Liver (tissue), 9 donors: Measurements from ENCODE around the gene HK2. TPM values are rescaled to one million over a fixed set of nuclear protein-coding genes. Genes with fewer than 3 reads are reported as not detected.

Experiments
- DNase-seq: peaks from one replicate; pipeline ENCODE4 v3.0.0-alpha.2; 2017; ENCODE audit warnings: low spot score
- H3K27ac ChIP-seq, 2 donors: one replicate each; pipeline ENCODE4 v1.7.0; 2013; ENCODE audit warnings: inconsistent platforms in 2 of 2, low read length in 2 of 2, control low read depth in 1 of 2, low read depth in 1 of 2, mild to moderate bottlenecking in 1 of 2
- H3K27me3 ChIP-seq, 4 donors: one replicate each; pipeline versions ENCODE4 v1.6.1 to v1.7.0; 2013; ENCODE audit warnings: low read length in 3 of 4, inconsistent platforms in 1 of 4, mild to moderate bottlenecking in 1 of 4, moderate library complexity in 1 of 4; ENCODE audit not compliant: control insufficient read depth in 4 of 4, insufficient read depth in 4 of 4
- H3K36me3 ChIP-seq, 4 donors: one replicate each; pipeline versions ENCODE4 v1.6.1 to v1.7.0; 2013; ENCODE audit warnings: low read length in 3 of 4, mild to moderate bottlenecking in 3 of 4, low read depth in 1 of 4, moderate library complexity in 1 of 4; ENCODE audit not compliant: control insufficient read depth in 4 of 4, insufficient read depth in 3 of 4
- H3K4me1 ChIP-seq, 4 donors: one replicate each; pipeline versions ENCODE4 v1.6.1 to v1.7.0; 2013; ENCODE audit warnings: low read length in 3 of 4, mild to moderate bottlenecking in 3 of 4, moderate library complexity in 1 of 4; ENCODE audit not compliant: control insufficient read depth in 4 of 4, insufficient read depth in 4 of 4
- H3K4me3 ChIP-seq, 3 donors: one replicate each; pipeline versions ENCODE4 v1.6.1 to v1.7.0; 2013; ENCODE audit warnings: low read length in 3 of 3, control low read depth in 1 of 3, low read depth in 1 of 3, mild to moderate bottlenecking in 1 of 3
- H3K9ac ChIP-seq, 2 donors: one replicate each; pipeline ENCODE4 v1.7.0; 2013; ENCODE audit warnings: low read length in 2 of 2, mild to moderate bottlenecking in 2 of 2, moderate library complexity in 2 of 2, control low read depth in 1 of 2, low read depth in 1 of 2
- H3K9me3 ChIP-seq, 4 donors: one replicate each; pipeline versions ENCODE4 v1.6.1 to v1.7.0; 2013; ENCODE audit warnings: low read length in 3 of 4; ENCODE audit not compliant: control insufficient read depth in 4 of 4
- ATF3 ChIP-seq: IDR thresholded peaks from 2 replicates; pipeline ENCODE4 v1.6.1; 2016; ENCODE audit warnings: antibody characterized with exemption
- EGR1 ChIP-seq, 2 donors: IDR thresholded peaks; 2 replicates each; pipeline ENCODE4 v1.6.1; 2016 to 2018; ENCODE audit warnings: antibody characterized with exemption in 2 of 2, low read depth in 2 of 2
- FOXA2 ChIP-seq: IDR thresholded peaks from 2 replicates; pipeline ENCODE4 v1.6.1; 2016; ENCODE audit warnings: antibody characterized with exemption
- GABPA ChIP-seq, 2 donors: IDR thresholded peaks in 1 of 2; conservative IDR thresholded peaks in 1 of 2; 2 replicates each; pipeline ENCODE4 v1.6.1; 2016; ENCODE audit warnings: antibody characterized with exemption in 2 of 2, mild to moderate bottlenecking in 1 of 2, moderate library complexity in 1 of 2
- HNF4G ChIP-seq: IDR thresholded peaks from 2 replicates; pipeline ENCODE4 v1.6.1; 2016; ENCODE audit warnings: antibody characterized with exemption
- JUND ChIP-seq, 2 donors: IDR thresholded peaks; 2 replicates each; pipeline ENCODE4 v1.6.1; 2016; ENCODE audit warnings: antibody characterized with exemption in 2 of 2
- MAX ChIP-seq: IDR thresholded peaks from 2 replicates; pipeline ENCODE4 v1.6.1; 2016; ENCODE audit warnings: antibody characterized with exemption
- REST ChIP-seq: IDR thresholded peaks from 2 replicates; pipeline ENCODE4 v1.6.1; 2016; ENCODE audit warnings: antibody characterized with exemption, mild to moderate bottlenecking
- SP1 ChIP-seq: IDR thresholded peaks from 2 replicates; pipeline ENCODE4 v1.6.1; 2018; ENCODE audit warnings: antibody characterized with exemption, mild to moderate bottlenecking
- YY1 ChIP-seq: IDR thresholded peaks from 2 replicates; pipeline ENCODE4 v1.6.1; 2016; ENCODE audit warnings: antibody characterized with exemption, mild to moderate bottlenecking
- ZBTB33 ChIP-seq: IDR thresholded peaks from 2 replicates; pipeline ENCODE4 v1.6.1; 2016; ENCODE audit warnings: antibody characterized with exemption
- WGBS: extraction: QIAGEN DNeasy Blood & Tissue Kit; methylation state at CpG from one replicate; pipeline ENCODE4 v1.1.7; 2013; 5-methylcytosine and 5-hydroxymethylcytosine counted together
- polyA plus RNA-seq, 2 donors: library from polyadenylated mRNA; stranded (reverse) in 1 of 2; unstranded in 1 of 2; fragments of 200-250 nt in 1 of 2; fragments of >200 nt in 1 of 2; fragmentation: Nextera tagmentation in 1 of 2; extraction: Ambion mirVana in 1 of 2; gene quantifications; one replicate each; pipeline versions ENCODE4 v1.2.1 to v1.2.3, GENCODE V29; 2013 to 2015
- total RNA-seq, 2 donors: library from RNA; depleted of rRNA; stranded (reverse); fragments of >200 nt; gene quantifications; one replicate each; pipeline ENCODE4 v1.2.3, GENCODE V29; 2014
- donor health status: healthy.
- donor health status: healthy.
- donor health status: healthy.
- donor health status: healthy.
- donor health status: healthy.

HK2 gene
- total RNA-seq (1 to 10 TPM; 1.3 to 3.5 TPM), polyA plus RNA-seq (under 1 TPM; 0.21 to 0.67 TPM)

- peak within 1 kb of the TSS; percentile 27 to 62 (median 54) for H3K4me3 ChIP-seq
- TF ChIP-seq ATF3 = no peak
- no peaks in the 10 kb centered on the region for H3K9me3 ChIP-seq
- H3K4me1 ChIP-seq = peaks cover 6 to 20% (median 13%) of the 10 kb centered on the region in 4 donors
- DNase-seq = peak; percentile 72
- H3K27me3 ChIP-seq = peaks cover 0 to 5% (median 2%) of the 10 kb centered on the region in 4 donors
- H3K27ac ChIP-seq = peak within 1 kb of the TSS; percentile 48 to 59
- no peaks in the 10 kb centered on the region for H3K36me3 ChIP-seq
- peak within 1 kb of the TSS in 1 of 2 donors; percentile 28 for H3K9ac ChIP-seq
- WGBS = 6% methylated on average over 67 of the region's 67 CpGs
These were observed at the start of gene HK2 for GRCh38 chr2:74833418-74834233. HK2 (plus strand) TSS chr2:74834127; CDS start chr2:74834581, 454 bp downstream.

GRCh38 chr2:74789271-74789670 is 44.7 kb upstream of the HK2 start:
- Histone ChIP-seq H3K27ac (no peak overlapping the region), H3K4me3 (no peak overlapping the region), H3K9me3 (peaks cover 0 to 6% (median under 1%) of the 10 kb centered on the region in 4 donors), H3K27me3 (peaks cover 0 to 3% (median 0%) of the 10 kb centered on the region in 4 donors), H3K36me3 (no peaks in the 10 kb centered on the region), H3K4me1 (no peaks in the 10 kb centered on the region), H3K9ac (no peak overlapping the region)
- TF ChIP-seq ATF3 (no peak), HNF4G (no peak), REST (no peak), ZBTB33 (no peak), YY1 (no peak), GABPA (IDR thresholded peaks at IDR 0.05 in 1 of 2, conservative IDR thresholded peaks at IDR 0.05 in 1 of 2) (no peak), SP1 (no peak), EGR1 (IDR thresholded peaks at IDR 0.05; ENCODE audit: low read depth in 2 of 2) (no peak), JUND (IDR thresholded peaks at IDR 0.05) (no peak), MAX (no peak), FOXA2 (no peak)
- DNase-seq = no peak
- 74% methylated on average over 2 of the region's 2 CpGs for whole genome bisulfite sequencing
